Type B pancreatic cell (in vitro differentiated cells): Measurements from ENCODE around the gene SCP2. TPM values are rescaled to one million over a fixed set of nuclear protein-coding genes. Genes with fewer than 3 reads are reported as not detected.
"Not testable (repeated sequence)": the region's sequence is repeated elsewhere in the genome, so short reads cannot be mapped to it uniquely, and the experiment has no call there.

Experiments used
- DNase-seq: peaks from one replicate; pipeline ENCODE4 v3.0.0; 2021; ENCODE audit warnings: mixed read lengths; ENCODE audit not compliant: unreplicated experiment; ENCODE audit errors: extremely low spot score
- H3K27ac Mint-ChIP-seq: 2 replicates; pipeline ENCODE4 v1.8.0; 2021; ENCODE audit warnings: mild to moderate bottlenecking, mixed read lengths
- H3K27me3 Mint-ChIP-seq: 2 replicates; pipeline ENCODE4 v1.8.0; 2021; ENCODE audit warnings: mixed read lengths
- H3K36me3 Mint-ChIP-seq: 2 replicates; pipeline ENCODE4 v1.8.0; 2021; ENCODE audit warnings: mixed read lengths
- H3K4me1 Mint-ChIP-seq: one replicate; pipeline ENCODE4 v1.8.0; 2021; ENCODE audit warnings: mixed read lengths; ENCODE audit not compliant: unreplicated experiment
- H3K4me3 Mint-ChIP-seq: 2 replicates; pipeline ENCODE4 v1.8.0; 2021; ENCODE audit warnings: mild to moderate bottlenecking, mixed read lengths
- H3K9me3 Mint-ChIP-seq: 2 replicates; pipeline ENCODE4 v1.8.0; 2021; ENCODE audit warnings: mixed read lengths
- CTCF ChIP-seq: fragments of 200-600 bp; sonication (generic); conservative IDR thresholded peaks from 2 replicates; pipeline ENCODE4 v1.5.0; 2021; ENCODE audit warnings: antibody characterized with exemption, mild to moderate bottlenecking
- total RNA-seq: library from RNA; stranded (reverse); gene quantifications from 2 replicates; pipeline ENCODE4 v1.2.1, GENCODE V29; 2021; ENCODE audit warnings: low replicate concordance

SCP2 gene
- total RNA-seq, 1 donor from 2014 or later = 108 TPM

GRCh38 chr1:52943876-52944416 lies 16.9 kb downstream of the SCP2 start:
- DNase-seq = no peak
- Mint-ChIP-seq H3K36me3 (peaks cover 7% of the 10 kb centered on the region), H3K4me3 (no peak overlapping the region), H3K27ac (no peak overlapping the region), H3K9me3 (no peaks in the 10 kb centered on the region), H3K4me1 (peaks cover 5% of the 10 kb centered on the region), H3K27me3 (no peaks in the 10 kb centered on the region)
- TF ChIP-seq CTCF = no peak

GRCh38 chr1:52944566-52944965 lies 17.5 kb downstream of the SCP2 start:
- H3K27ac Mint-ChIP-seq = no peak overlapping the region
- H3K9me3 Mint-ChIP-seq = no peaks in the 10 kb centered on the region
- H3K4me1 Mint-ChIP-seq = peaks cover 5% of the 10 kb centered on the region
- no peak for TF ChIP-seq CTCF
- H3K4me3 Mint-ChIP-seq = no peak overlapping the region
- peaks cover 11% of the 10 kb centered on the region for H3K36me3 Mint-ChIP-seq
- H3K27me3 Mint-ChIP-seq = no peaks in the 10 kb centered on the region
- DNase-seq = no peak

- no peak for TF ChIP-seq CTCF
- no peak for DNase-seq
- Mint-ChIP-seq H3K4me1 (peaks cover 5% of the 10 kb centered on the region), H3K36me3 (peaks cover 12% of the 10 kb centered on the region), H3K9me3 (no peaks in the 10 kb centered on the region), H3K4me3 (no peak overlapping the region), H3K27ac (no peak overlapping the region), H3K27me3 (no peaks in the 10 kb centered on the region)
Measured at GRCh38 chr1:52947490-52947889, 20.4 kb downstream of the SCP2 start.

GRCh38 chr1:52949602-52950001 lies 22.5 kb downstream of the SCP2 start:
- DNase-seq, H3K4me3 Mint-ChIP-seq, H3K27ac Mint-ChIP-seq, H3K27me3 Mint-ChIP-seq, H3K9me3 Mint-ChIP-seq, H3K4me1 Mint-ChIP-seq: not testable (repeated sequence)
- H3K36me3 Mint-ChIP-seq = peaks cover 17% of the 10 kb centered on the region

- Mint-ChIP-seq H3K27me3 (no peaks in the 10 kb centered on the region), H3K4me1 (peaks cover 17% of the 10 kb centered on the region), H3K9me3 (no peaks in the 10 kb centered on the region), H3K27ac (no peak overlapping the region), H3K36me3 (peaks cover 18% of the 10 kb centered on the region), H3K4me3 (no peak overlapping the region)
- no peak for DNase-seq
- TF ChIP-seq CTCF = no peak
Measured at GRCh38 chr1:52952112-52952511, 25.0 kb downstream of the SCP2 start.

- peak overlapping the region; percentile 5 for H3K27ac Mint-ChIP-seq
- no peaks in the 10 kb centered on the region for H3K9me3 Mint-ChIP-seq
- no peak for TF ChIP-seq CTCF
- no peaks in the 10 kb centered on the region for H3K27me3 Mint-ChIP-seq
- H3K4me3 Mint-ChIP-seq = peak overlapping the region; percentile 60
- DNase-seq = no peak
- peaks cover 12% of the 10 kb centered on the region for H3K4me1 Mint-ChIP-seq
- peaks cover 12% of the 10 kb centered on the region for H3K36me3 Mint-ChIP-seq
Measured at GRCh38 chr1:52955129-52955970, 28.3 kb downstream of the SCP2 start.
